ACC112 (cell line): ENCODE results near the gene TSHZ2.
"Not testable (repeated sequence)": the region's sequence is repeated elsewhere in the genome, so short reads cannot be mapped to it uniquely, and the experiment has no call there.

Experiments used
- H2AFZ ChIP-seq: fragments of 200-600 bp; sonication (generic); one replicate; pipeline ENCODE4 v1.6.0; 2017; ENCODE audit warnings: antibody characterized with exemption, low read length; ENCODE audit not compliant: unreplicated experiment
- H3K27ac ChIP-seq: fragments of 200-600 bp; sonication (generic); 2 replicates; pipeline ENCODE4 v1.5.1; 2014; ENCODE audit warnings: low read depth, mild to moderate bottlenecking, antibody characterized with exemption, low read length, moderate library complexity
- H3K27me3 ChIP-seq: fragments of 200-600 bp; sonication (generic); 2 replicates; pipeline ENCODE4 v1.6.1; 2014; ENCODE audit warnings: mild to moderate bottlenecking, antibody characterized with exemption, low read length, moderate library complexity, mixed read lengths; ENCODE audit not compliant: insufficient read depth
- H3K36me3 ChIP-seq: fragments of 200-600 bp; sonication (generic); 2 replicates; pipeline ENCODE4 v1.6.1; 2016; ENCODE audit warnings: mild to moderate bottlenecking, antibody characterized with exemption, low read length, moderate library complexity, mixed read lengths; ENCODE audit not compliant: insufficient read depth
- H3K4me1 ChIP-seq: fragments of 200-600 bp; sonication (generic); one replicate; pipeline ENCODE4 v1.6.1; 2016; ENCODE audit warnings: low read length, mixed read lengths; ENCODE audit not compliant: insufficient read depth, unreplicated experiment, control insufficient read depth
- H3K4me3 ChIP-seq: fragments of 200-600 bp; sonication (generic); 2 replicates; pipeline ENCODE4 v1.5.1; 2014; ENCODE audit warnings: mild to moderate bottlenecking, low read depth, low read length
- H3K79me2 ChIP-seq: fragments of 200-600 bp; sonication (generic); one replicate; pipeline ENCODE4 v1.6.0; 2016; ENCODE audit warnings: low read length; ENCODE audit not compliant: control insufficient read depth, unreplicated experiment, insufficient read depth

TSHZ2 gene

GRCh38 chr20:53524589-53525312 lies 552.6 kb downstream of the TSHZ2 start:
- no peak overlapping the region for H2AFZ ChIP-seq
- H3K27ac ChIP-seq: no peak overlapping the region
- no peaks in the 10 kb centered on the region for H3K36me3 ChIP-seq
- H3K4me1 ChIP-seq: no peaks in the 10 kb centered on the region
- H3K27me3 ChIP-seq: no peaks in the 10 kb centered on the region
- H3K4me3 ChIP-seq: no peak overlapping the region
- no peaks in the 10 kb centered on the region for H3K79me2 ChIP-seq

GRCh38 chr20:53527196-53527595 lies 555.0 kb downstream of the TSHZ2 start:
- H3K4me1 ChIP-seq: no peaks in the 10 kb centered on the region
- no peaks in the 10 kb centered on the region for H3K79me2 ChIP-seq
- H2AFZ ChIP-seq: no peak overlapping the region
- H3K27me3 ChIP-seq: no peaks in the 10 kb centered on the region
- H3K4me3 ChIP-seq: no peak overlapping the region
- H3K27ac ChIP-seq: no peak overlapping the region
- no peaks in the 10 kb centered on the region for H3K36me3 ChIP-seq

GRCh38 chr20:53529658-53530057 lies 557.5 kb downstream of the TSHZ2 start:
- Histone ChIP-seq H3K27me3 (no peaks in the 10 kb centered on the region), H3K27ac (no peak overlapping the region), H3K36me3 (no peaks in the 10 kb centered on the region), H3K4me1 (no peaks in the 10 kb centered on the region), H3K4me3 (no peak overlapping the region), H3K79me2 (no peaks in the 10 kb centered on the region), H2AFZ (no peak overlapping the region)

GRCh38 chr20:53530440-53530839 lies 558.3 kb downstream of the TSHZ2 start:
- no peaks in the 10 kb centered on the region for H3K79me2 ChIP-seq
- no peak overlapping the region for H3K4me3 ChIP-seq
- no peak overlapping the region for H2AFZ ChIP-seq
- no peak overlapping the region for H3K27ac ChIP-seq
- no peaks in the 10 kb centered on the region for H3K4me1 ChIP-seq
- no peaks in the 10 kb centered on the region for H3K36me3 ChIP-seq
- no peaks in the 10 kb centered on the region for H3K27me3 ChIP-seq

GRCh38 chr20:53532654-53533312 lies 560.6 kb downstream of the TSHZ2 start:
- H3K27me3 ChIP-seq, H3K79me2 ChIP-seq, H3K4me1 ChIP-seq, H3K27ac ChIP-seq, H3K4me3 ChIP-seq, H2AFZ ChIP-seq, H3K36me3 ChIP-seq: not testable (repeated sequence)

GRCh38 chr20:53533500-53533899 lies 561.3 kb downstream of the TSHZ2 start:
- Histone ChIP-seq H3K36me3 (no peaks in the 10 kb centered on the region), H2AFZ (no peak overlapping the region), H3K4me1 (no peaks in the 10 kb centered on the region), H3K27me3 (no peaks in the 10 kb centered on the region), H3K4me3 (no peak overlapping the region), H3K79me2 (no peaks in the 10 kb centered on the region), H3K27ac (no peak overlapping the region)

GRCh38 chr20:53534037-53534436 lies 561.9 kb downstream of the TSHZ2 start:
- Histone ChIP-seq H3K27me3 (no peaks in the 10 kb centered on the region), H3K36me3 (no peaks in the 10 kb centered on the region), H3K4me1 (no peaks in the 10 kb centered on the region), H2AFZ (no peak overlapping the region), H3K4me3 (no peak overlapping the region), H3K79me2 (no peaks in the 10 kb centered on the region), H3K27ac (no peak overlapping the region)

GRCh38 chr20:53535878-53536277 lies 563.7 kb downstream of the TSHZ2 start:
- Histone ChIP-seq H3K27me3 (no peaks in the 10 kb centered on the region), H3K4me3 (no peak overlapping the region), H3K27ac (no peak overlapping the region), H2AFZ (no peak overlapping the region), H3K79me2 (no peaks in the 10 kb centered on the region), H3K36me3 (no peaks in the 10 kb centered on the region), H3K4me1 (no peaks in the 10 kb centered on the region)

- H2AFZ ChIP-seq, H3K4me1 ChIP-seq, H3K36me3 ChIP-seq, H3K27ac ChIP-seq, H3K4me3 ChIP-seq, H3K27me3 ChIP-seq, H3K79me2 ChIP-seq: not testable (repeated sequence)
These were observed 564.2 kb downstream of the TSHZ2 start for GRCh38 chr20:53536382-53536781.

- Histone ChIP-seq H3K36me3 (no peaks in the 10 kb centered on the region), H3K27me3 (no peaks in the 10 kb centered on the region), H3K79me2 (no peaks in the 10 kb centered on the region), H3K27ac (no peak overlapping the region), H3K4me1 (no peaks in the 10 kb centered on the region), H2AFZ (no peak overlapping the region), H3K4me3 (no peak overlapping the region)
These were observed 567.4 kb downstream of the TSHZ2 start for GRCh38 chr20:53539516-53539915.
